ENCODE data around the gene TMC5.

The TMC5 gene

GRCh38 chr16:19443659-19444058 is 26.0 kb downstream of the TMC5 start:
- Histone ChIP-seq H3K4me2 (ENCODE audit: low read depth, low read length, poor library complexity, severe bottlenecking) (no peak overlapping the region), H2AFZ (ENCODE audit: low read depth, low read length, severe bottlenecking) (no peak overlapping the region), H3K4me3 (ENCODE audit: insufficient read depth, low read length, poor library complexity, severe bottlenecking) (no peak overlapping the region), H3K9me3 (ENCODE audit: insufficient read depth, low read length) (no peaks in the 10 kb centered on the region), H4K20me1 (ENCODE audit: low read depth, low read length) (no peaks in the 10 kb centered on the region), H3K9me2 (replicated peaks; ENCODE audit: insufficient read depth, low read length) (no peaks in the 10 kb centered on the region), H3K27me3 (ENCODE audit: low read length) (no peaks in the 10 kb centered on the region), H3K9ac (ENCODE audit: low read length) (no peak overlapping the region), H3K79me2 (ENCODE audit: insufficient read depth, low read length) (no peaks in the 10 kb centered on the region), H3F3A (ENCODE audit: insufficient read depth) (no peaks in the 10 kb centered on the region), H3K27ac (ENCODE audit: low read depth, low read length) (no peak overlapping the region), H3K36me3 (ENCODE audit: low read length) (no peaks in the 10 kb centered on the region)
- TF ChIP-seq CTCF (IDR thresholded peaks at IDR 0.05; ENCODE audit: insufficient read depth, low read length, poor library complexity, severe bottlenecking) (no peak), EZH2phosphoT487 (conservative IDR thresholded peaks at IDR 0.05; ENCODE audit: low read length) (no peak)

- TF ChIP-seq CTCF (IDR thresholded peaks at IDR 0.05; ENCODE audit: insufficient read depth, low read length, poor library complexity, severe bottlenecking) (no peak), EZH2phosphoT487 (conservative IDR thresholded peaks at IDR 0.05; ENCODE audit: low read length) (no peak)
- Histone ChIP-seq H3K4me2 (ENCODE audit: low read depth, low read length, poor library complexity, severe bottlenecking) (no peak overlapping the region), H3K9me3 (ENCODE audit: insufficient read depth, low read length) (no peaks in the 10 kb centered on the region), H3K9ac (ENCODE audit: low read length) (no peak overlapping the region), H4K20me1 (ENCODE audit: low read depth, low read length) (no peaks in the 10 kb centered on the region), H3F3A (ENCODE audit: insufficient read depth) (no peaks in the 10 kb centered on the region), H3K27me3 (ENCODE audit: low read length) (no peaks in the 10 kb centered on the region), H2AFZ (ENCODE audit: low read depth, low read length, severe bottlenecking) (no peak overlapping the region), H3K79me2 (ENCODE audit: insufficient read depth, low read length) (no peaks in the 10 kb centered on the region), H3K36me3 (ENCODE audit: low read length) (no peaks in the 10 kb centered on the region), H3K27ac (ENCODE audit: low read depth, low read length) (no peak overlapping the region), H3K4me3 (ENCODE audit: insufficient read depth, low read length, poor library complexity, severe bottlenecking) (no peak overlapping the region), H3K9me2 (replicated peaks; ENCODE audit: insufficient read depth, low read length) (no peaks in the 10 kb centered on the region)
These were observed 28.7 kb downstream of the TMC5 start for GRCh38 chr16:19446300-19446846.

GRCh38 chr16:19446886-19447285 is 29.2 kb downstream of the TMC5 start:
- H3K9me2 ChIP-seq (replicated peaks; ENCODE audit: insufficient read depth, low read length) = no peaks in the 10 kb centered on the region
- no peak overlapping the region for H3K4me2 ChIP-seq (ENCODE audit: low read depth, low read length, poor library complexity, severe bottlenecking)
- H2AFZ ChIP-seq (ENCODE audit: low read depth, low read length, severe bottlenecking) = no peak overlapping the region
- no peaks in the 10 kb centered on the region for H3K9me3 ChIP-seq (ENCODE audit: insufficient read depth, low read length)
- H3K9ac ChIP-seq (ENCODE audit: low read length) = no peak overlapping the region
- no peak overlapping the region for H3K4me3 ChIP-seq (ENCODE audit: insufficient read depth, low read length, poor library complexity, severe bottlenecking)
- no peaks in the 10 kb centered on the region for H4K20me1 ChIP-seq (ENCODE audit: low read depth, low read length)
- no peaks in the 10 kb centered on the region for H3K79me2 ChIP-seq (ENCODE audit: insufficient read depth, low read length)
- TF ChIP-seq CTCF (IDR thresholded peaks at IDR 0.05; ENCODE audit: insufficient read depth, low read length, poor library complexity, severe bottlenecking) = no peak
- no peaks in the 10 kb centered on the region for H3K36me3 ChIP-seq (ENCODE audit: low read length)
- no peak overlapping the region for H3K27ac ChIP-seq (ENCODE audit: low read depth, low read length)
- H3F3A ChIP-seq (ENCODE audit: insufficient read depth) = no peaks in the 10 kb centered on the region
- H3K27me3 ChIP-seq (ENCODE audit: low read length) = no peaks in the 10 kb centered on the region

Data from SU-DHL-6 (cell line).